CD8-positive, alpha-beta memory T cell (primary cell): ENCODE measurements around the gene ATP11A. TPM values are rescaled to one million over a fixed set of nuclear protein-coding genes. Genes with fewer than 3 reads are reported as not detected.
A peak's percentile ranks its signal among the peaks of the same experiment; 100 is the strongest.
"Not testable (repeated sequence)": the region's sequence is repeated elsewhere in the genome, so short reads cannot be mapped to it uniquely, and the experiment has no call there.

Source experiments
- CTCF ChIA-PET: fragments of 350-600 bp; sonication (Branson Sonifier 250); formaldehyde crosslinking; loops from one replicate; lab custom pipeline; 2021; ENCODE audit warnings: antibody characterized with exemption; lab: Charles Lee
- POLR2A ChIA-PET: fragments of 350-600 bp; sonication (Branson Sonifier 250); formaldehyde crosslinking; loops from one replicate; lab custom pipeline; 2021; ENCODE audit warnings: antibody characterized with exemption; lab: Charles Lee
- DNase-seq, 5 donors: peaks; one replicate each; pipeline versions ENCODE4 v3.0.0 to v3.0.0-alpha.2; 2020 to 2022; ENCODE audit warnings: mixed read lengths in 1 of 5
- H3K27ac ChIP-seq: one replicate; pipeline ENCODE4 v1.7.0; 2013; ENCODE audit warnings: low read depth, mild to moderate bottlenecking, low read length, moderate library complexity
- H3K27me3 ChIP-seq: 2 replicates; pipeline ENCODE4 v1.7.0; 2013; ENCODE audit warnings: low read length, mild to moderate bottlenecking; ENCODE audit not compliant: insufficient read depth, poor library complexity, severe bottlenecking
- H3K36me3 ChIP-seq: 2 replicates; pipeline ENCODE4 v1.7.0; 2013; ENCODE audit warnings: mild to moderate bottlenecking, low read length, moderate library complexity; ENCODE audit not compliant: insufficient read depth
- H3K4me1 ChIP-seq: 2 replicates; pipeline ENCODE4 v1.7.0; 2013; ENCODE audit warnings: mild to moderate bottlenecking, low read length, moderate library complexity; ENCODE audit not compliant: insufficient read depth
- H3K4me3 ChIP-seq: 2 replicates; pipeline ENCODE4 v1.7.0; 2013; ENCODE audit warnings: mild to moderate bottlenecking, low read length
- H3K9me3 ChIP-seq: 2 replicates; pipeline ENCODE4 v1.7.0; 2013; ENCODE audit warnings: mild to moderate bottlenecking, low read length
- H3K27ac Mint-ChIP-seq, 8 donors: one replicate each; pipeline ENCODE4 v1.8.0; 2020 to 2021; ENCODE audit warnings: mixed read lengths in 8 of 8, mild to moderate bottlenecking in 6 of 8, inconsistent platforms in 3 of 8, moderate library complexity in 3 of 8
- H3K27me3 Mint-ChIP-seq, 2 donors: one replicate each; pipeline ENCODE4 v1.8.0; 2020 to 2021; ENCODE audit warnings: mixed read lengths in 2 of 2, mild to moderate bottlenecking in 1 of 2, moderate library complexity in 1 of 2
- H3K36me3 Mint-ChIP-seq, 3 donors: one replicate each; pipeline ENCODE4 v1.8.0; 2020 to 2021; ENCODE audit warnings: mixed read lengths in 3 of 3, inconsistent platforms in 1 of 3, mild to moderate bottlenecking in 1 of 3
- H3K4me1 Mint-ChIP-seq, 3 donors: one replicate each; pipeline ENCODE4 v1.8.0; 2020 to 2021; ENCODE audit warnings: mixed read lengths in 3 of 3, inconsistent platforms in 1 of 3, mild to moderate bottlenecking in 1 of 3
- H3K4me3 Mint-ChIP-seq, 7 donors: one replicate each; pipeline ENCODE4 v1.8.0; 2020 to 2021; ENCODE audit warnings: mixed read lengths in 7 of 7, mild to moderate bottlenecking in 6 of 7, moderate library complexity in 4 of 7, inconsistent platforms in 2 of 7
- H3K9me3 Mint-ChIP-seq, 5 donors: one replicate each; pipeline ENCODE4 v1.8.0; 2020 to 2022; ENCODE audit warnings: mixed read lengths in 5 of 5, mild to moderate bottlenecking in 3 of 5, moderate library complexity in 2 of 5, inconsistent platforms in 1 of 5
- polyA plus RNA-seq: library from polyadenylated mRNA; unstranded; fragments of 300-500 nt; fragmentation: Illumina TruSeq; gene quantifications from one replicate; pipeline ENCODE4 v1.2.3, GENCODE V29; 2021
- total RNA-seq, 2 experiments: library from RNA; stranded (reverse); gene quantifications; one replicate each; pipeline ENCODE4 v1.2.3, GENCODE V29; 2021

ATP11A gene
- total and polyA plus RNA-seq, 3 experiments from 2014 or later: 4.5 to 34.6 (median 34.0) TPM

DNA sequence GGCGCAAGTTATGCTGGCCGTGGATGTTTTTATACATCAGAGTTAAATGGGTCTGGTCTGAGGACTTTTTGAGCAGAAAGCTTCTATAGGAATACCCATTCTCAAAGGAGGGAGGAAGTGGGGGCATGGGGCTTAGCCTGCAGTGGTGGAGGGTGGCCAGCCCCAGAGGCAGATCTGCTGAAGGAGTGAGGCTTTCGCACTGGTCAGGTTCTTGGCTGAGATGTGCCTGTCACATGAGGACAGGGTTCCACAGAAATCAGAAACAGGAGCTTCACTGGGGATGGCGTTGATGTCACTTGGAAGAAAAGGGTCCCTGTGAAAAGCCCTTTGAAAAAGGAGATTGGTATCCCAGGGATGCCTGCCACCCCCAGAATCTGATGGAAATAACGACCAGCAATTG, 178.5 kb downstream of the ATP11A start:
- peaks cover 4% of the 10 kb centered on the region for H3K9me3 ChIP-seq
- H3K4me1 ChIP-seq: peaks cover 10% of the 10 kb centered on the region
- peaks cover 1 to 11% (median 8%) of the 10 kb centered on the region in 5 donors for H3K9me3 Mint-ChIP-seq
- peaks cover 14 to 29% (median 20%) of the 10 kb centered on the region in 3 donors for H3K36me3 Mint-ChIP-seq
- H3K4me3 Mint-ChIP-seq: peak overlapping the region in 1 of 7 donors; percentile 27
- H3K27me3 ChIP-seq: no peaks in the 10 kb centered on the region
- ChIA-PET CTCF (no interaction called here), POLR2A (no interaction called here)
- H3K27ac Mint-ChIP-seq: peak overlapping the region in 1 of 8 donors; percentile 41
- H3K4me1 Mint-ChIP-seq: peaks cover 1 to 9% (median 4%) of the 10 kb centered on the region in 3 donors
- no peak overlapping the region for H3K27ac ChIP-seq
- H3K27me3 Mint-ChIP-seq: peaks cover 0 to 1% of the 10 kb centered on the region in 2 donors
- no peaks in the 10 kb centered on the region for H3K36me3 ChIP-seq
- DNase-seq: no peak
- H3K4me3 ChIP-seq: no peak overlapping the region

GRCh38 chr13:112869202-112870050, 179.6 kb downstream of the ATP11A start:
- no peak overlapping the region for H3K27ac ChIP-seq
- Mint-ChIP-seq H3K4me1 (peaks cover 8 to 15% (median 11%) of the 10 kb centered on the region in 3 donors), H3K27me3 (peaks cover 0 to 1% of the 10 kb centered on the region in 2 donors), H3K27ac (peak overlapping the region in 1 of 8 donors; percentile 3), H3K9me3 (peaks cover 6 to 16% (median 13%) of the 10 kb centered on the region in 5 donors), H3K36me3 (peaks cover 16 to 30% (median 25%) of the 10 kb centered on the region in 3 donors), H3K4me3 (no peak overlapping the region)
- no peak overlapping the region for H3K4me3 ChIP-seq
- DNase-seq: no peak
- POLR2A ChIA-PET: no interaction called here
- CTCF ChIA-PET: no interaction called here
- peaks cover 21% of the 10 kb centered on the region for H3K4me1 ChIP-seq
- H3K9me3 ChIP-seq: peaks cover 5% of the 10 kb centered on the region
- no peaks in the 10 kb centered on the region for H3K36me3 ChIP-seq
- no peaks in the 10 kb centered on the region for H3K27me3 ChIP-seq

- CTCF ChIA-PET: no interaction called here
- Mint-ChIP-seq H3K4me1 (peaks cover 10 to 16% (median 13%) of the 10 kb centered on the region in 3 donors), H3K27me3 (peaks cover 0 to 1% of the 10 kb centered on the region in 2 donors), H3K27ac (no peak overlapping the region), H3K9me3 (peaks cover 6 to 16% (median 13%) of the 10 kb centered on the region in 5 donors), H3K36me3 (peaks cover 16 to 30% (median 26%) of the 10 kb centered on the region in 3 donors), H3K4me3 (no peak overlapping the region)
- no peak for DNase-seq
- Histone ChIP-seq H3K27ac (no peak overlapping the region), H3K4me1 (peaks cover 22% of the 10 kb centered on the region), H3K36me3 (no peaks in the 10 kb centered on the region), H3K9me3 (peaks cover 5% of the 10 kb centered on the region), H3K27me3 (no peaks in the 10 kb centered on the region), H3K4me3 (no peak overlapping the region)
- POLR2A ChIA-PET: no interaction called here
These were observed 180.2 kb downstream of the ATP11A start for GRCh38 chr13:112870051-112870331.

DNA sequence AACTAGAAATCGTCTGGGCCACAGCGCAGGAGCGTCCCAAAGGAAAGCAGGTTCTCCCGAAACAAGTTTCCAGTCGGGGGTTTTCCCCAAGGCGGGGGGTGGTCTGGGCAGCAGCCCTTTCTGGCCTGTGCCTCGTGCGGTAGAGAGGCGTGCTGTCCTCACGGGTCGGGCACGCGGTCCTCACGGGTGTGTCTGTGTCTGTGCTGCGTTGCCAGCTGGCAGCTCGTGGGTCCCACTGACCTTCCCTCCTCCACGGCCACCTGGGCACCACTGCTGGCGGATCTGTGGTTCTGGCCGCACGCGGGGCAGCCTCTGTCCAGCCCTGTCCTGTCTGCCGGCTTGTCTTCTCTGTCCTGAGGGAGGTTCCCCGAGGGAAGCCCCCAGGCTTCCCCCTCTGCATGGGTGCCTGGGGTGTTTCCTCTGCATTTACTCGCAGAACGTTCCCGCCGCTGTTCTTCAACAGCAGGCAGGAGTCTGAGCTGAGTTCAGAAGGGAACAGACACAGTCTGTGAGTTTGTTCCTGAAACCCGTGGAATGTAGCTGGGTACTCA, 181.0 kb downstream of the ATP11A start:
- ChIA-PET POLR2A (no interaction called here), CTCF (no interaction called here)
- H3K4me1 Mint-ChIP-seq: peaks cover 15 to 20% (median 17%) of the 10 kb centered on the region in 3 donors
- Histone ChIP-seq H3K4me1 (peaks cover 22% of the 10 kb centered on the region), H3K27ac (no peak overlapping the region), H3K4me3 (no peak overlapping the region), H3K9me3 (peaks cover 5% of the 10 kb centered on the region), H3K36me3 (no peaks in the 10 kb centered on the region), H3K27me3 (no peaks in the 10 kb centered on the region)
- peaks cover 17 to 32% (median 29%) of the 10 kb centered on the region in 3 donors for H3K36me3 Mint-ChIP-seq
- DNase-seq: no peak
- H3K4me3 Mint-ChIP-seq: no peak overlapping the region
- no peak overlapping the region for H3K27ac Mint-ChIP-seq
- H3K27me3 Mint-ChIP-seq: peaks cover 0 to 3% of the 10 kb centered on the region in 2 donors
- peaks cover 6 to 20% (median 15%) of the 10 kb centered on the region in 5 donors for H3K9me3 Mint-ChIP-seq

- POLR2A ChIA-PET: no interaction called here
- Histone ChIP-seq H3K27ac (no peak overlapping the region), H3K9me3 (peaks cover 5% of the 10 kb centered on the region), H3K27me3 (no peaks in the 10 kb centered on the region), H3K4me1 (peaks cover 22% of the 10 kb centered on the region), H3K36me3 (no peaks in the 10 kb centered on the region), H3K4me3 (no peak overlapping the region)
- DNase-seq: no peak
- Mint-ChIP-seq H3K9me3 (peaks cover 6 to 20% (median 15%) of the 10 kb centered on the region in 5 donors), H3K27me3 (peaks cover 0 to 3% of the 10 kb centered on the region in 2 donors), H3K27ac (peak overlapping the region in 1 of 8 donors; percentile 50), H3K4me1 (peaks cover 15 to 20% (median 17%) of the 10 kb centered on the region in 3 donors), H3K4me3 (peak overlapping the region in 1 of 7 donors; percentile 24), H3K36me3 (peaks cover 14 to 29% (median 26%) of the 10 kb centered on the region in 3 donors)
- CTCF ChIA-PET: no interaction called here
These were observed 181.9 kb downstream of the ATP11A start for GRCh38 chr13:112871742-112872141.

- H3K36me3 ChIP-seq, H3K27me3 ChIP-seq, H3K4me3 ChIP-seq, POLR2A ChIA-PET, CTCF ChIA-PET, H3K9me3 ChIP-seq, H3K27me3 Mint-ChIP-seq: not testable (repeated sequence)
- Mint-ChIP-seq H3K27ac (peak overlapping the region; percentile 71 to 96 (median 89)), H3K36me3 (peaks cover 13 to 25% (median 23%) of the 10 kb centered on the region in 3 donors), H3K4me3 (peak overlapping the region; percentile 2 to 61 (median 51)), H3K9me3 (peaks cover 6 to 20% (median 15%) of the 10 kb centered on the region in 5 donors), H3K4me1 (peaks cover 15 to 20% (median 17%) of the 10 kb centered on the region in 3 donors)
- H3K4me1 ChIP-seq: peaks cover 22% of the 10 kb centered on the region
- DNase-seq: peak in 3 of 5 donors; percentile 9 to 53 (median 47)
- peak overlapping the region; percentile 26 for H3K27ac ChIP-seq
These were observed 183.1 kb downstream of the ATP11A start for GRCh38 chr13:112872657-112873631.

DNA sequence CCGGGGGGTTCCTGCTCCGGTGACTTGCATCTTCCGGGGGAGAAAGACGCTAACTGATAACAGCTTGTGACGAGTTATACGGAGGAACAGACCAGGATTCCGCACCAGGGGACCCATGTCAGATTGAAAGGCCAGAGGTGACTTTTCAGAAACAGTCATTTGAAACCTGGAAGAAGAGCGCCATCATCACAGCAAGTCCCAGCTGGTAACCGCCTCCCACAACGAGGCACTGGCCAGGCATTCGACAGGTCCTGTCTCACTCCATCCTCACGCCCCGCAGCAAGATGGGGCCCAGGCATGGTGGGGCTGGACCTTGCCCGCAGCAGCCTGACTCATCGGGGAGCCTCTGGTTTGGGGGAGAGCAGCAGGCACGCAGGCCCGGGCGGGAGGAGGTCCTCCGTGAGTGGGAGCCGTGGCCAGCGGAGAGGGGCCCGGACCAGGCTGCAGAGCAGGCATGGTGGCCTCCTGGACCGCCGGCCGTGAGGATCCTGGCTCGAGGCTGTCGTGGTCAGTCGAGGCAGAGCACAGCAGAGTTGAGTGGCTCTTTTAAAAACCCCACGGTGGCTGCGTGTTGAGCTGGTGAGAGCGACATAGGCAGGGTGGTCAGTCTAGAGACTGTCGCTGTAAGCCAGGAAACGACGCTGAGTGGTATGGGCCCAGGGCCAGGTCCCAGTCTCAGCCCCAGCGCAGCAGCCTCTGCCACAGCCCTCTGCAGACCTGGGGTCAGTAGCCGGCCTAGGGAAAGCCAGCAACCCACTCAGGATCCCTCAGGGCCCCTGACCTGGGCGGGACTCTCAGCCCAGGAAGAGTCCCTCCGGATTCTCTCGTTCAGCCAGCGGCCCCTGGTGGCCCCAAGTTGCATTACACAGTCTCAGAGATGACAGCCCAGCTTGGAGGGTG, 184.3 kb downstream of the ATP11A start:
- Histone ChIP-seq H3K4me1 (peaks cover 22% of the 10 kb centered on the region), H3K36me3 (peaks cover 5% of the 10 kb centered on the region), H3K9me3 (peaks cover 5% of the 10 kb centered on the region), H3K27me3 (no peaks in the 10 kb centered on the region), H3K27ac (no peak overlapping the region), H3K4me3 (no peak overlapping the region)
- peak in 1 of 5 donors; percentile 30 for DNase-seq
- CTCF ChIA-PET: no interaction called here
- H3K9me3 Mint-ChIP-seq: peaks cover 6 to 20% (median 15%) of the 10 kb centered on the region in 5 donors
- POLR2A ChIA-PET: no interaction called here
- H3K4me1 Mint-ChIP-seq: peaks cover 15 to 20% (median 17%) of the 10 kb centered on the region in 3 donors
- peak overlapping the region in 4 of 7 donors; percentile 2 to 61 (median 52) for H3K4me3 Mint-ChIP-seq
- H3K36me3 Mint-ChIP-seq: peaks cover 10 to 26% (median 24%) of the 10 kb centered on the region in 3 donors
- H3K27ac Mint-ChIP-seq: peak overlapping the region; percentile 71 to 96 (median 89)
- H3K27me3 Mint-ChIP-seq: peaks cover 0 to 3% of the 10 kb centered on the region in 2 donors
